ENCODE measurements around the gene NUDC.

Gene NUDC

DNA sequence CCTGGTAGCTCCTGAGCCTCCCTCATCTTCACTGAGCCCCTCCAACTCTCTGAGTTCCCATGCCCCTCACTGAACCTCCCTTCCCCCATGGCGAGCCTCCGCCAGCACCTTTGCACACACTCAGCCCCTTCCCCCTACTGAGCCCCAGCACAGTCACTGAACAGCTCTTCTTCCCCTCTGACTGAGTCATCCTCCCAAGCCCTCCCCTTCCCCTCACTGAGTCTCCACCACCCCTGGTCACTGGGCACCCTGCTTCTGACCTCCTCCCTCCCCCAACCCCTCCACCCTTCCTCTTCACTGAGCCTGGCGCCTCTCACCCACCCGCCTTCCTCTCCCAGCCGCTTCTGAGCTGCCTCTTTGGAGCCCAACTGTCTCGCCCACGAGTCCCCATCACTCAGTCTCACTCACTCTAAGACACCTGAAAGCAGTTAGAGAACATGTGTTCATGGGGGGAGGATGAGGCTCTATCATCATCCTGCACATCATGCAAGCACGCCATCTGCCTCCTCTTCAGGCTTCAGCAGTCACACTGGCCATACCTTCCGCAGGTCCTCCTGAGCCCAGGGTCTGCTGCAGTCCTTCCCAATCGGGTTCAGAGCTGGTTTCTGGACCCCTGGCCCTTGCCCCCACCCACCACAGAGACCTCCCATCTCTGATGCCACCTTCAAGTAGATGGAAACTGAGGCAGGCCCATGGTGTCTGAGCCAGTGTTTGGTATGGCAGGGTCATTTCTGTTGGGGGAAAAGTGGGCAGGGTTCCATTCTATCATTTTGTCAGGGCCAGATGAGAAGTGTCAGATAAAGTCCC, 70.0 kb downstream of the NUDC start:
- Histone ChIP-seq H3K9ac (ENCODE audit: low read depth, low read length, poor library complexity, severe bottlenecking) (peak overlapping the region; percentile 40), H3K9me3 (ENCODE audit: insufficient read depth, low read depth, low read length) (no peaks in the 10 kb centered on the region), H2AFZ (ENCODE audit: low read length) (peak overlapping the region; percentile 61; the same call in 1 of the 2 replicates), H3K9me2 (replicated peaks; ENCODE audit: low read depth, low read length) (no peaks in the 10 kb centered on the region), H3K4me1 (ENCODE audit: insufficient read depth, low read length, poor library complexity, severe bottlenecking) (peaks cover 15% of the 10 kb centered on the region), H3K27me3 (ENCODE audit: insufficient read depth, low read length, poor library complexity, severe bottlenecking) (no peaks in the 10 kb centered on the region), H3K4me2 (ENCODE audit: low read depth, low read length, poor library complexity, severe bottlenecking) (peak overlapping the region; percentile 57), H3F3A (ENCODE audit: low read depth) (no peaks in the 10 kb centered on the region), H4K20me1 (ENCODE audit: insufficient read depth, low read length, poor library complexity, severe bottlenecking) (no peaks in the 10 kb centered on the region), H3K79me2 (ENCODE audit: insufficient read depth, low read length) (no peaks in the 10 kb centered on the region), H3K36me3 (ENCODE audit: insufficient read depth, low read length) (no peaks in the 10 kb centered on the region), H3K4me3 (ENCODE audit: low read length, poor library complexity, severe bottlenecking) (peak overlapping the region; percentile 25)
- no peak for TF ChIP-seq EZH2phosphoT487 (IDR thresholded peaks at IDR 0.05; ENCODE audit: borderline replicate concordance)
- TF ChIP-seq, protein P1, sequence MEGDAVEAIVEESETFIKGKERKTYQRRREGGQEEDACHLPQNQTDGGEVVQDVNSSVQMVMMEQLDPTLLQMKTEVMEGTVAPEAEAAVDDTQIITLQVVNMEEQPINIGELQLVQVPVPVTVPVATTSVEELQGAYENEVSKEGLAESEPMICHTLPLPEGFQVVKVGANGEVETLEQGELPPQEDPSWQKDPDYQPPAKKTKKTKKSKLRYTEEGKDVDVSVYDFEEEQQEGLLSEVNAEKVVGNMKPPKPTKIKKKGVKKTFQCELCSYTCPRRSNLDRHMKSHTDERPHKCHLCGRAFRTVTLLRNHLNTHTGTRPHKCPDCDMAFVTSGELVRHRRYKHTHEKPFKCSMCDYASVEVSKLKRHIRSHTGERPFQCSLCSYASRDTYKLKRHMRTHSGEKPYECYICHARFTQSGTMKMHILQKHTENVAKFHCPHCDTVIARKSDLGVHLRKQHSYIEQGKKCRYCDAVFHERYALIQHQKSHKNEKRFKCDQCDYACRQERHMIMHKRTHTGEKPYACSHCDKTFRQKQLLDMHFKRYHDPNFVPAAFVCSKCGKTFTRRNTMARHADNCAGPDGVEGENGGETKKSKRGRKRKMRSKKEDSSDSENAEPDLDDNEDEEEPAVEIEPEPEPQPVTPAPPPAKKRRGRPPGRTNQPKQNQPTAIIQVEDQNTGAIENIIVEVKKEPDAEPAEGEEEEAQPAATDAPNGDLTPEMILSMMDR (conservative IDR thresholded peaks at IDR 0.05; ENCODE audit: low read length), result no peak

DNA sequence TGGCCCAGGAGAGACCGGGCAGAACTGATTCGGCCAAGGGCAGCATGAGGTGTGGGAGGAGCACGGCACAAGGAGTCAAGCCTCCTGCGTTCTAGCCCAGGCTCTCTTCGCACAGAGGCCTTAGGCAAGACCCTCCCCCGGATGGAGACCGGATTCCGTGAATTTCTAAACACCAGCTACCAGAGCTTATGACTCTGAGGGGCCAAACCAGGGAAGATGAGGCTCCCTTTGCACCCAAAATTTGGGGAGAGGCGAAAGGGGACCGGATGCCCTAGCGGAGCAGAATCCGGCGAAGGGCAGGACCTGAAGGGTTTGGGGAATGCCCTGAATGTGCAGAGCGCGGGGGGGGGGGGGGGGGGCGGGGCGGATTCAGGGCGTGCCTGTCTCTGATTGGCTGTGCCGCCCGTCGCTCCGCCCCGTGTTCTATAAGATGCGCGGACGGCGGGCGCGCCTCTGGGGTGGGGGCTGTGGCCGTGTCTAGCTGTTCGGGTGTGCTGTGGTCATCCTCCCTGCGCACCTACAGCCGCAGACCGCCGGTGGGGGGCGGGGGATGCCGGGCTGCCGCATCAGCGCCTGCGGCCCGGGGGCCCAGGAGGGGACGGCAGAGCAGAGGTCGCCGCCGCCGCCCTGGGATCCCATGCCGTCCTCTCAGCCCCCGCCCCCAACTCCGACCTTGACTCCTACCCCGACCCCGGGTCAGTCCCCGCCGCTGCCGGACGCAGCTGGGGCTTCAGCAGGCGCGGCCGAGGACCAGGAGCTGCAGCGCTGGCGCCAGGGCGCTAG, 71.9 kb downstream of the NUDC start, which contains the start of gene TRNP1:
Gene TRNP1, plus strand, starts transcription at position 456 of the 783 bp plus-strand sequence. Its CDS starts 95 bp downstream, at position 551.
- Histone ChIP-seq H3K4me2 (ENCODE audit: low read depth, low read length, poor library complexity, severe bottlenecking) (no peak within 1 kb of the TSS), H3K9ac (ENCODE audit: low read depth, low read length, poor library complexity, severe bottlenecking) (no peak within 1 kb of the TSS), H3F3A (ENCODE audit: low read depth) (no peaks in the 10 kb centered on the region), H3K79me2 (ENCODE audit: insufficient read depth, low read length) (no peaks in the 10 kb centered on the region), H4K20me1 (ENCODE audit: insufficient read depth, low read length, poor library complexity, severe bottlenecking) (no peaks in the 10 kb centered on the region), H3K27me3 (ENCODE audit: insufficient read depth, low read length, poor library complexity, severe bottlenecking) (no peaks in the 10 kb centered on the region), H3K4me3 (ENCODE audit: low read length, poor library complexity, severe bottlenecking) (no peak within 1 kb of the TSS), H3K9me2 (replicated peaks; ENCODE audit: low read depth, low read length) (no peaks in the 10 kb centered on the region), H3K36me3 (ENCODE audit: insufficient read depth, low read length) (no peaks in the 10 kb centered on the region), H2AFZ (ENCODE audit: low read length) (no peak within 1 kb of the TSS), H3K9me3 (ENCODE audit: insufficient read depth, low read depth, low read length) (no peaks in the 10 kb centered on the region), H3K4me1 (ENCODE audit: insufficient read depth, low read length, poor library complexity, severe bottlenecking) (peaks cover 21% of the 10 kb centered on the region)
- TF ChIP-seq, protein P1 (conservative IDR thresholded peaks at IDR 0.05; ENCODE audit: low read length), result no peak
- no peak for TF ChIP-seq EZH2phosphoT487 (IDR thresholded peaks at IDR 0.05; ENCODE audit: borderline replicate concordance)

DNA sequence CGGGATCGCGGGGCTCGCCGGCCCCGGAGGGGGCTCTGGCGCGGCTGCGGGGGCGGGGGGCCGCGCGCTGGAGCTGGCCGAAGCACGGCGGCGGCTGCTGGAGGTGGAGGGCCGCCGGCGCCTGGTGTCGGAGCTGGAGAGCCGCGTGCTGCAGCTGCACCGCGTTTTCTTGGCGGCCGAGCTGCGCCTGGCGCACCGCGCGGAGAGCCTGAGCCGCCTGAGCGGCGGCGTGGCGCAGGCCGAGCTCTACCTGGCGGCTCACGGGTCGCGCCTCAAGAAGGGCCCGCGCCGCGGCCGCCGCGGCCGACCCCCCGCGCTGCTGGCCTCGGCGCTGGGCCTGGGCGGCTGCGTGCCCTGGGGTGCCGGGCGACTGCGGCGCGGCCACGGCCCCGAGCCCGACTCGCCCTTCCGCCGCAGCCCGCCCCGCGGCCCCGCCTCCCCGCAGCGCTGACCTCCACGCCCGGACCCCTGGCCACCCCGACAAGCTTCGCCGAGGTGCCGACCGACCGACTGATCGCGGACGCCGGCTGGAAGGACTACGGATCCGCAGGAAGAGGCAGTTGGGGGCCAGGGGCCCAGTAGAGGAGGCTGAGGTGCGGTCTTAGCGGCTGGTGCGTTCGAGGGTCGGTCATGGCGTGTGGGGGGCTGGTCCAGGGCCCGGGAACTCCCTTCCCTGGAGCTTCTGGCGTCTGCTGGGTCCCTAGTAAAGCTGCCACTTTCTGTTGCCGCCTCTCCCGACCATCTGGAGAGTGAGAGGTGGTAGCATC, 72.7 kb downstream of the NUDC start:
- Histone ChIP-seq H3K9me2 (replicated peaks; ENCODE audit: low read depth, low read length) (no peaks in the 10 kb centered on the region), H3K9ac (ENCODE audit: low read depth, low read length, poor library complexity, severe bottlenecking) (no peak overlapping the region), H4K20me1 (ENCODE audit: insufficient read depth, low read length, poor library complexity, severe bottlenecking) (no peaks in the 10 kb centered on the region), H3K9me3 (ENCODE audit: insufficient read depth, low read depth, low read length) (no peaks in the 10 kb centered on the region), H3K79me2 (ENCODE audit: insufficient read depth, low read length) (no peaks in the 10 kb centered on the region), H2AFZ (ENCODE audit: low read length) (no peak overlapping the region), H3K4me1 (ENCODE audit: insufficient read depth, low read length, poor library complexity, severe bottlenecking) (peaks cover 21% of the 10 kb centered on the region), H3K36me3 (ENCODE audit: insufficient read depth, low read length) (no peaks in the 10 kb centered on the region), H3K27me3 (ENCODE audit: insufficient read depth, low read length, poor library complexity, severe bottlenecking) (no peaks in the 10 kb centered on the region), H3K4me3 (ENCODE audit: low read length, poor library complexity, severe bottlenecking) (no peak overlapping the region), H3F3A (ENCODE audit: low read depth) (no peaks in the 10 kb centered on the region), H3K4me2 (ENCODE audit: low read depth, low read length, poor library complexity, severe bottlenecking) (no peak overlapping the region)
- TF ChIP-seq, protein P1 (conservative IDR thresholded peaks at IDR 0.05; ENCODE audit: low read length), result no peak
- no peak for TF ChIP-seq EZH2phosphoT487 (IDR thresholded peaks at IDR 0.05; ENCODE audit: borderline replicate concordance)
